HUES48 (cell line): ENCODE measurements around the gene LHX1.

ENCODE experiments used
- H3K27ac ChIP-seq: one replicate; pipeline ENCODE4 v1.7.0; 2013; ENCODE audit warnings: low read depth, low read length, inconsistent platforms
- H3K27me3 ChIP-seq: 2 replicates; pipeline ENCODE4 v1.6.1; 2013; ENCODE audit warnings: mild to moderate bottlenecking, low read length; ENCODE audit not compliant: control insufficient read depth, insufficient read depth
- H3K36me3 ChIP-seq: 2 replicates; pipeline ENCODE4 v1.6.1; 2013; ENCODE audit warnings: low read length; ENCODE audit not compliant: control insufficient read depth, insufficient read depth
- H3K4me1 ChIP-seq: 2 replicates; pipeline ENCODE4 v1.6.1; 2013; ENCODE audit warnings: mild to moderate bottlenecking, low read length; ENCODE audit not compliant: control insufficient read depth, insufficient read depth
- H3K4me3 ChIP-seq: 2 replicates; pipeline ENCODE4 v1.5.1; 2013; ENCODE audit warnings: mild to moderate bottlenecking, low read depth, low read length
- H3K9ac ChIP-seq: 2 replicates; pipeline ENCODE4 v1.6.1; 2013; ENCODE audit warnings: mild to moderate bottlenecking, low read depth, low read length, moderate library complexity
- H3K9me3 ChIP-seq: 2 replicates; pipeline ENCODE4 v1.6.1; 2013; ENCODE audit warnings: low read length; ENCODE audit not compliant: control insufficient read depth, insufficient read depth

Gene LHX1

DNA sequence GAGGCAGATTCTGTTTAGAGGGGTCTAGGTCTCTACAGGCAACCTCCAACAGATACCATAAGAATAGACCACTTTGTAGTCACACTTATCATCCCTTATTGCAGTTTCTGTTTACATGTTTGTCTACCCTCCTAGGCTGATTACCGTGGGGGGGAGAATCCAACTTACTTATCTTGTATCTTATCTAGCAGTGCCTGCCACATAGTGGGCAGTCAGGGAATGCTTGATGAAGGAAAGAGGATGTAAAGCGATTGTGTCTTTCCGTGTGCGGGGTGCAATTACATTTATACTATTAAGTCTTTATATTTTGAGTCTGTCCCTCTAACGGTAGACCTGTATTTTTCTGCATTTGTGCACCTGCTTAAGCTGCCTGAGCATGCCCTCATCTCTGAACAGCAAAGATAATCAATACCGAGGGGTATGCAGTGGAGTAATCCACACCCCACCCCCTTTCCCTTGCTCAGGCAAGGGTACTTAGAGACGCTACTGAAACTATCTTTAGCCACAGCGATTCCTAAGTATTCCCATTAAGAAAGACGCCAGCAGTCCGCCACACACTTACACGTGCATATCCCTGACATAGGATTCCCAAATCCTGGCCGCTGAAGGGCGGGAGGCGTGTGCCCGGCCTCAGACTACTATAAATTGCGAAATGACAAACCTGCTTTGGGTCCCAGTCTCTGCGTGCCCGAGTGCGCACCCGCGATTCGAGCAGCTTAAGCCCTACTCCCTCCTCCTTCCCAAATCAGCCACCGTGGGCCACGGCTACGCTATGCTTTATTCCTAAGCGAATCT is 10.8 kb downstream of the LHX1 start:
- Histone ChIP-seq H3K36me3 (peaks cover 28% of the 10 kb centered on the region), H3K4me1 (peaks cover 45% of the 10 kb centered on the region), H3K9me3 (no peaks in the 10 kb centered on the region), H3K9ac (no peak overlapping the region), H3K27me3 (peaks cover 54% of the 10 kb centered on the region), H3K27ac (peak overlapping the region; percentile 36), H3K4me3 (peak overlapping the region; percentile 88)

GRCh38 chr17:36948717-36949460 is 11.6 kb downstream of the LHX1 start, which contains the start of gene AATF:
TSS of gene AATF (plus strand) at chr17:36948954. CDS start at chr17:36949126, 172 bp downstream.
- peak within 1 kb of the TSS; percentile 82 for H3K9ac ChIP-seq
- H3K27ac ChIP-seq, result peak within 1 kb of the TSS; percentile 89
- peaks cover 36% of the 10 kb centered on the region for H3K36me3 ChIP-seq
- peaks cover 39% of the 10 kb centered on the region for H3K4me1 ChIP-seq
- peaks cover 46% of the 10 kb centered on the region for H3K27me3 ChIP-seq
- no peaks in the 10 kb centered on the region for H3K9me3 ChIP-seq
- peak within 1 kb of the TSS; percentile 88 for H3K4me3 ChIP-seq

DNA sequence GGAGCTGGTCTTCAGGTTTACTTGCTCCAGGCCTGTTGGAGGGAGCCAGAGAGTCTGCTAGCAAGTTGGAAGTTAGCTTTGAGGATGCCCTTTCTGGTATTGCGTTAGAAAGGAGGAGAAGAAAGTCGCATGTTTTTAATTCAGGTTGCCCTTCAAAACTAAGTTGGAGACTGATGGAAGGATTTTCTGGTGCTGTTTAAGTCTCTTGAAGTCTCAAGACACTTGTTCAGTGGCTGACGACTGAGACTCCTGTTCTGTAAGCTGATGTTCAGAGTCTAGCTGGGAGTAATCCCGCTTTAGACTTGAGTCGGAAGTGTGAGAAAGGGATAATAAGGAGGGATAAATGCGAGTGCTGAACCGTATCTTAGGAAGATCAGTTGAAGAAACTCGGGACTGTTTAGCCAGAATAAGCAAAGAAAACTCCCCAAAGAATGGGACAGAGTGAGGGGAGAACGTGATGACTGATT is 12.2 kb downstream of the LHX1 start:
- Histone ChIP-seq H3K4me1 (peaks cover 38% of the 10 kb centered on the region), H3K9me3 (no peaks in the 10 kb centered on the region), H3K27ac (peak overlapping the region; percentile 89), H3K4me3 (peak overlapping the region; percentile 88), H3K36me3 (peaks cover 42% of the 10 kb centered on the region), H3K9ac (peak overlapping the region; percentile 82), H3K27me3 (peaks cover 40% of the 10 kb centered on the region)

DNA sequence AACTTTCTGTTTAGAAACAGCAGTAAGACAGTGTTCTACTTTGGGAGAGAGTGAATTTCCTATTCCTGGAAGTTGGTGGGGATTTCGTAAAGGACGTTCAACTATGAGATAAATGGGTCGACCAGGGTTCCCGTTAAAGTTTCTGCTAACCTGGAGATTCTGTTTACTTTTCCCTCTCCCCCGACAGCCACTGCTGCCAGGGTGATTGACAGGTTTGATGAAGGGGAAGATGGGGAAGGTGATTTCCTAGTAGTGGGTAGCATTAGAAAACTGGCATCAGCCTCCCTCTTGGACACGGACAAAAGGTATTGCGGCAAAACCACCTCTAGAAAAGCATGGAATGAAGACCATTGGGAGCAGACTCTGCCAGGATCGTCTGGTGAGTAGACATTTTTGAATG is 12.8 kb downstream of the LHX1 start:
- Histone ChIP-seq H3K27me3 (peaks cover 35% of the 10 kb centered on the region), H3K4me3 (peak overlapping the region; percentile 88), H3K9me3 (no peaks in the 10 kb centered on the region), H3K27ac (no peak overlapping the region), H3K36me3 (peaks cover 48% of the 10 kb centered on the region), H3K4me1 (peaks cover 33% of the 10 kb centered on the region), H3K9ac (no peak overlapping the region)

GRCh38 chr17:36951084-36951789 is 14.0 kb downstream of the LHX1 start:
- H3K4me1 ChIP-seq, result peaks cover 24% of the 10 kb centered on the region
- H3K4me3 ChIP-seq, result no peak overlapping the region
- H3K9me3 ChIP-seq, result no peaks in the 10 kb centered on the region
- H3K27ac ChIP-seq, result no peak overlapping the region
- peaks cover 59% of the 10 kb centered on the region for H3K36me3 ChIP-seq
- H3K27me3 ChIP-seq, result peaks cover 23% of the 10 kb centered on the region
- H3K9ac ChIP-seq, result no peak overlapping the region

GRCh38 chr17:36971508-36971907 is 34.2 kb downstream of the LHX1 start:
- no peak overlapping the region for H3K4me3 ChIP-seq
- no peaks in the 10 kb centered on the region for H3K9me3 ChIP-seq
- no peak overlapping the region for H3K9ac ChIP-seq
- peaks cover 4% of the 10 kb centered on the region; the same call in 1 of the 2 replicates for H3K4me1 ChIP-seq
- no peaks in the 10 kb centered on the region for H3K27me3 ChIP-seq
- no peak overlapping the region for H3K27ac ChIP-seq
- H3K36me3 ChIP-seq, result peaks cover 7% of the 10 kb centered on the region; the same call in 1 of the 2 replicates

GRCh38 chr17:36972186-36972700 is 35.0 kb downstream of the LHX1 start:
- Histone ChIP-seq H3K27ac (no peak overlapping the region), H3K36me3 (peaks cover 4% of the 10 kb centered on the region; the same call in 1 of the 2 replicates), H3K4me3 (no peak overlapping the region), H3K9me3 (no peaks in the 10 kb centered on the region), H3K4me1 (peaks cover 8% of the 10 kb centered on the region; the same call in 1 of the 2 replicates), H3K9ac (no peak overlapping the region), H3K27me3 (no peaks in the 10 kb centered on the region)

- Histone ChIP-seq H3K4me1 (peaks cover 8% of the 10 kb centered on the region; the same call in 1 of the 2 replicates), H3K36me3 (no peaks in the 10 kb centered on the region), H3K9me3 (no peaks in the 10 kb centered on the region), H3K27ac (no peak overlapping the region), H3K4me3 (no peak overlapping the region), H3K27me3 (no peaks in the 10 kb centered on the region), H3K9ac (no peak overlapping the region)
These were observed 35.6 kb downstream of the LHX1 start for GRCh38 chr17:36972905-36973304.

- Histone ChIP-seq H3K4me1 (peaks cover 17% of the 10 kb centered on the region; the same call in 1 of the 2 replicates), H3K36me3 (no peaks in the 10 kb centered on the region), H3K27me3 (no peaks in the 10 kb centered on the region), H3K4me3 (no peak overlapping the region), H3K27ac (no peak overlapping the region), H3K9ac (no peak overlapping the region), H3K9me3 (no peaks in the 10 kb centered on the region)
These were observed 38.7 kb downstream of the LHX1 start for GRCh38 chr17:36975922-36976515.

DNA sequence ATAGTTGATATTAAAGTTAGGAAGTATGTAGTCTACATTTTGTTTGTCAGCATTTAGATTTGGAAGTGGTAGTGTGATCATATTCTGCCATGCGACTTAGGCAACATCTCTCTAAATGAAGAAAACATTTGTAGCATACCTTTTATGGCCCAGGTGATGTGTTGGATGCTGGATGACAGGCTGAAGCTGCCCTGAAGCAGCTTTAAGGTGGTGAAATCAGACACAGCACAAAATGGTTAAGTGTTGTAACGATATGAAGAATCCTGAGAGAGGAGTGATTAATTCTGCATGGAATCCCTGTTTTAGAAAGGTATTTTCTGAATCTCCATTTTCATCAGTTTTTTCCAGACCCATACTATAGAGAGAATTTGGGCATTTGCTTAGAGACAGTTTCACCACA is 39.8 kb downstream of the LHX1 start:
- no peaks in the 10 kb centered on the region for H3K27me3 ChIP-seq
- H3K9ac ChIP-seq, result no peak overlapping the region
- no peaks in the 10 kb centered on the region for H3K9me3 ChIP-seq
- H3K27ac ChIP-seq, result no peak overlapping the region
- no peaks in the 10 kb centered on the region for H3K36me3 ChIP-seq
- peaks cover 17% of the 10 kb centered on the region; the same call in 1 of the 2 replicates for H3K4me1 ChIP-seq
- no peak overlapping the region for H3K4me3 ChIP-seq
